Testis (tissue), 3 donors: Measurements from ENCODE around the gene ULK3. TPM values are rescaled to one million over a fixed set of nuclear protein-coding genes. Genes with fewer than 3 reads are reported as not detected.

ENCODE experiments used
- DNase-seq: peaks from one replicate; pipeline ENCODE4 v3.0.0-alpha.2; 2019
- H3K27ac ChIP-seq, 2 donors: fragments of 200-600 bp; sonication (generic); one replicate each; pipeline ENCODE4 v1.5.1; 2019
- H3K27me3 ChIP-seq: fragments of 200-600 bp; sonication (generic); one replicate; pipeline ENCODE4 v1.5.1; 2019
- H3K36me3 ChIP-seq: fragments of 200-600 bp; sonication (generic); one replicate; pipeline ENCODE4 v1.5.1; 2017; ENCODE audit warnings: low read depth; ENCODE audit errors: missing control alignments
- H3K4me1 ChIP-seq: fragments of 200-600 bp; sonication (generic); one replicate; pipeline ENCODE4 v1.5.1; 2019
- H3K4me3 ChIP-seq, 2 donors: fragments of 200-600 bp; sonication (generic); one replicate each; pipeline ENCODE4 v1.5.1; 2017 to 2019
- H3K9me3 ChIP-seq: fragments of 200-600 bp; sonication (generic); one replicate; pipeline ENCODE4 v1.5.1; 2017
- POLR2A ChIP-seq: fragments of 450-650 bp; IDR thresholded peaks from one replicate; pipeline ENCODE4 v1.6.1; 2017; ENCODE audit warnings: antibody characterized with exemption, mild to moderate bottlenecking, moderate library complexity
- WGBS, 2 donors: methylation state at CpG; one replicate each; pipeline ENCODE4 v1.1.5; 2018; 5-methylcytosine and 5-hydroxymethylcytosine counted together
- intact Hi-C: fragments of 100-400 bp; cut with DNase I; formaldehyde crosslinking; loops from one replicate; pipeline ENCODE4 v1.15.1; 2023; ENCODE audit warnings: low total_unique reads
- polyA plus RNA-seq: library from polyadenylated mRNA; stranded (reverse); fragments of 350-450 nt; fragmentation: Illumina TruSeq; extraction: RNeasy Lipid Tissue Mini Kit (QIAGEN cat#74804); gene quantifications from one replicate; pipeline ENCODE4 v1.2.3, GENCODE V29; 2014; ENCODE audit warnings: low read depth, low replicate concordance; ENCODE audit not compliant: insufficient read depth
- total RNA-seq, 2 donors: library from RNA; depleted of rRNA; stranded (reverse); fragments of >200 nt; gene quantifications; one replicate each; pipeline ENCODE4 v1.2.3, GENCODE V29; 2016
- TF ChIP-seq, protein P1 (sequence below), 3 experiments: fragments of 450-650 bp in 2 of 3; fragments of 200-600 bp in 1 of 3; sonication (generic) in 1 of 3; IDR thresholded peaks; one replicate each; pipeline ENCODE4 v1.5.1; 2016 to 2019; ENCODE audit warnings: antibody characterized with exemption in 3 of 3, mild to moderate bottlenecking in 2 of 3, moderate library complexity in 1 of 3

The ULK3 gene
- total and polyA plus RNA-seq, 3 donors from 2014 or later = 27.0 to 78.5 (median 68.2) TPM

DNA sequence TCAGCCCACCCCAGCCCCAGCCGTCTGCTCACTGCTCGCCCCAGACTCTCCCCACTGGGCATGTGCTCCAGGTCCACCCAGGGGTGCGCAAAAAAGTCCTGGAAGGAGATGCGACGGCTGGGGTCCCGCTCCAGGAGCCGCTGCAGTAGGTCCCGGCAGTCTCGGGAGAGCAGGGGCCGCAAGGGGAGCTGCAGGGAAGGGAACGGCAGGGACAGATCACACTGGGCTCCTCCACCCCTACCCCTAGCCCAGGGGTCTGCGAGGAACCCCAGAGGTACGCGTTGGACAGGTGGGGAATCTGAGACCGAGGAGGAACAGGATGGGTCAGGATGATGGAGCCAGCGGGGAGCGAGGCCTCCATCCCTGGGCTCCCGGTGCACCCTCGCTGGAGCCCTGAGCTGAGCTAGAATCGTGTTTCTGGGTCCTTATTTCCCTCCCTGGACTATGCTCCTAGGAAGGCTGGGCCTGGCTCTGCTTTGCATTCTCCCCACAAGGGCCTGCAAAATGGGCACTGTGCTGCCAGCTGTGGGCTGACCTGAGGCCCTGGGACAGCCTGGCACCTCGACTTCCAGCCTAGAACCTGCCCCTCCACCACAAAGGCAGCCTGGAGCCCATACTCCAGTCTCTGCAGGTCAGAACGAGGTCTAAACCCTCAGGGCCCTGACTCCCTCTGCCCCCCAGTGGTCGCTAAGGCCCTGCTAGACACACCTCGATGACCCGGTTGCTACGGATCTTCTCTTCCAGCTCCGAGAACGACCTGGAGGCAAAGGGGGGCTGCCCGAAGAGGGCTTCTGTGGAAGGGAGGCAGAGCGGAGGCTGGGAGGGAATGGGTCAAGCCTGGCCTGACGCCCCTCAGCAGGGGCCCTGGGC, 3.2 kb downstream of the ULK3 start:
- TF ChIP-seq, protein P1, sequence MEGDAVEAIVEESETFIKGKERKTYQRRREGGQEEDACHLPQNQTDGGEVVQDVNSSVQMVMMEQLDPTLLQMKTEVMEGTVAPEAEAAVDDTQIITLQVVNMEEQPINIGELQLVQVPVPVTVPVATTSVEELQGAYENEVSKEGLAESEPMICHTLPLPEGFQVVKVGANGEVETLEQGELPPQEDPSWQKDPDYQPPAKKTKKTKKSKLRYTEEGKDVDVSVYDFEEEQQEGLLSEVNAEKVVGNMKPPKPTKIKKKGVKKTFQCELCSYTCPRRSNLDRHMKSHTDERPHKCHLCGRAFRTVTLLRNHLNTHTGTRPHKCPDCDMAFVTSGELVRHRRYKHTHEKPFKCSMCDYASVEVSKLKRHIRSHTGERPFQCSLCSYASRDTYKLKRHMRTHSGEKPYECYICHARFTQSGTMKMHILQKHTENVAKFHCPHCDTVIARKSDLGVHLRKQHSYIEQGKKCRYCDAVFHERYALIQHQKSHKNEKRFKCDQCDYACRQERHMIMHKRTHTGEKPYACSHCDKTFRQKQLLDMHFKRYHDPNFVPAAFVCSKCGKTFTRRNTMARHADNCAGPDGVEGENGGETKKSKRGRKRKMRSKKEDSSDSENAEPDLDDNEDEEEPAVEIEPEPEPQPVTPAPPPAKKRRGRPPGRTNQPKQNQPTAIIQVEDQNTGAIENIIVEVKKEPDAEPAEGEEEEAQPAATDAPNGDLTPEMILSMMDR (IDR thresholded peaks at IDR 0.05) = no peak
- TF ChIP-seq POLR2A = no peak

DNA sequence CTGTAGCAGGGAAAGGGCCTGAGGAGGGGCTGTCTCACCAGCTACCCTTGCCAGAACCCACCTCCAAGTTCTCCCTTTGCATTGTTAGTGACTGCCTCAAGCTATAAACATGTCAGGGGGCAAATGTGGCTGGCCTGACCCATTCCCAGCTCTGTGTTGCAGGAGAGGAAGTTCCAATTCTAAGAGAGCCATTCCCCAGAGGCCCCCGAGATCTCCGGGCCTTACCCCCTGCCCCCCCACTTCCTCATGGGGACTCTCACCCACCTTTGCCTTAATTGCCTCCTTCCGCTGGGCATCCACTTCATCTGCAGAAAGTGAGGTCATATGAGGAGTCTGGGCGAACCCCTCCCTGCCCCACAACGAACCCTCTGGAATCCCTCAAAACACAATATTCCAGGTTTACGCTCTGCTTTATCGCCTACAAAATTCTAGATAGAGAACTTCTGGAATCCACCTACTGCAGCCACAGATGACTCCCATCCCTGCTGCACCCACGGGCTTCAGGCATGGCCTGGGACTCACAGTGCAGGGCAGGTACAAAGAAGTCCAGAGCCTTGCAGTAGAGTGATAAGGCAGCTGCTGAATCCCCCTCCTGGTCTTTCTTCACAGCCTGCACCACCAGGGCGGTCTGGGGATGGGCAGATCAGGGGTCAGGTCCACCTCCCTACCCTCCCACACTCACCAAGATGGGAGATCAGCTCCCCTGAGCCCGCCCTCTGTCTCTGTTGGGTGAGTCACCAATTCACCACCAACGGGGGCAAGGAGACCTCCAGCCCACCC, 4.0 kb downstream of the ULK3 start:
- intact Hi-C loops = no loop called here
- no peak for TF ChIP-seq POLR2A
- TF ChIP-seq, protein P1 (IDR thresholded peaks at IDR 0.05) = no peak
- no peaks in the 10 kb centered on the region for H3K36me3 ChIP-seq

More for the DNA sequence above, 3.2 kb downstream of the ULK3 start:
- H3K27me3 ChIP-seq = no peaks in the 10 kb centered on the region
- H3K36me3 ChIP-seq = no peaks in the 10 kb centered on the region
- no peak overlapping the region for H3K4me3 ChIP-seq
- no peaks in the 10 kb centered on the region for H3K9me3 ChIP-seq
- no peak overlapping the region for H3K27ac ChIP-seq
- DNase-seq = no peak
- intact Hi-C loops = loop anchor here (5.0 kb wide), 1 partner anchor 57 kb away; the partner anchor contains the start of gene CSK
- WGBS, 2 donors = 84 to 90% methylated on average over 17 to 31 of the region's 31 CpGs
- peaks cover 25% of the 10 kb centered on the region for H3K4me1 ChIP-seq

DNA sequence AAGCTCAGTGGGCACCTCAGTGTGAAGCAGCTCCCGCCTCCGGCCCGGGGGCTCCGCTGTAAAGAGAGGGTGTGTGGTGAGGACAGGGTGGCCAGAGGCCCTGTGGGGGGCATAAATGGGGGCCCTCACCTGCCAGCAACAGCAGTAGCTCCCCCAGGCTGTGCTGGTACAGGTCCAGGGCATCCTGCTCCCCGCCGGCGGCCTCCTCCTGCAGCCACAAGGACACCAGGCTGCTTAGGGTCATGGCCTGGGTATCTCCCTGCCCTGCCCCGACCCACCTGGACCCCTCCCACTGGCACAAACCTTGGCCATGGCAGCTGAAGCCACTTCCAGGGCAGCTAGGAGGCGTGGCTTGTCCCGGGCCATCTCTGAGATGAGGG, 4.8 kb downstream of the ULK3 start:
- H3K9me3 ChIP-seq = no peaks in the 10 kb centered on the region
- intact Hi-C loops = no loop called here
- TF ChIP-seq POLR2A = no peak
- TF ChIP-seq, protein P1 (IDR thresholded peaks at IDR 0.05) = no peak
- DNase-seq = no peak
- H3K36me3 ChIP-seq = no peaks in the 10 kb centered on the region
- no peak overlapping the region for H3K4me3 ChIP-seq
- WGBS, 2 donors = 94 to 98% methylated on average over 8 to 10 of the region's 10 CpGs
- peaks cover 11% of the 10 kb centered on the region for H3K4me1 ChIP-seq
- no peak overlapping the region for H3K27ac ChIP-seq
- no peaks in the 10 kb centered on the region for H3K27me3 ChIP-seq

More for the DNA sequence above, 4.0 kb downstream of the ULK3 start:
- H3K4me1 ChIP-seq = peaks cover 17% of the 10 kb centered on the region
- H3K27me3 ChIP-seq = no peaks in the 10 kb centered on the region
- no peak for DNase-seq
- WGBS, 2 donors = 87 to 94% methylated on average over 8 to 11 of the region's 11 CpGs
- H3K9me3 ChIP-seq = no peaks in the 10 kb centered on the region
- H3K27ac ChIP-seq = no peak overlapping the region
- no peak overlapping the region for H3K4me3 ChIP-seq

DNA sequence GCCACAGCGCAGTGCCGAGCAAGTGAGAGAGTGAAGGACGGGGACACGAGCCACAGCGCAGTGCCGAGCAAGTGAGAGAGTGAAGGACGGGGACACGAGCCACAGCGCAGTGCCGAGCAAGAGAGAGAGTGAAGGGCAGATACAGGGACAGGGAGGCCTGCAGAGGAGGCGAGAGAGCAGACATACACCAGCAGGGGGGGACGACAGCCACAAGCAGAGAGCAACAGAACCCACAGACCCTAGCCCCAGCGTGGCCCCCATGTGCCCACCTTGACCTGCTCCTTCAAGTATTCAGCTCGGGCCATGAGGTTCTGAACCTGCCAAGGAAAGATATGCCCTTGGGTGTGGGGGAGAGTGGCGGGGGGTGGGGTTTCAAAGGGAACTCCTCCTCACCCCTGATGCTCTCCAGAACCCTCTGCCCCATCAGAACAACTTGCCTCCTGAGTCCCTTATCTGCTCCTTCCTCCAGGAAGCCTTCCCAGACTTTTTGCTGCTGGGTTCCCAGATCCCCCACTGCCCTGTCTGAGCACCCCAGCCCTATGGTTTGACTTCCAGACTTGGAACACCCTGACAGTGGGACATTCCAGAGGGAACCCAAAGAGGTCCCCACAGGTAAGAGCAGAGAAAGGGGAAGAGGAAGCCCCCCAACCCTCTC, 5.3 kb downstream of the ULK3 start:
- TF ChIP-seq POLR2A = no peak
- TF ChIP-seq, protein P1 (IDR thresholded peaks at IDR 0.05) = no peak
- Histone ChIP-seq H3K36me3 (no peaks in the 10 kb centered on the region), H3K27me3 (no peaks in the 10 kb centered on the region), H3K4me3 (no peak overlapping the region), H3K9me3 (no peaks in the 10 kb centered on the region), H3K27ac (no peak overlapping the region), H3K4me1 (peaks cover 11% of the 10 kb centered on the region)
- no peak for DNase-seq
- WGBS, 2 donors = 81 to 87% methylated on average over 15 of the region's 15 CpGs
- intact Hi-C loops = no loop called here
